ENCODE measurements around the gene ICAM3. TPM values are rescaled to one million over a fixed set of nuclear protein-coding genes. Genes with fewer than 3 reads are reported as not detected.
A peak's percentile ranks its signal among the peaks of the same experiment; 100 is the strongest.

The ICAM3 gene
- total RNA-seq, 1 donor from 2014 or later, result 116 TPM

DNA sequence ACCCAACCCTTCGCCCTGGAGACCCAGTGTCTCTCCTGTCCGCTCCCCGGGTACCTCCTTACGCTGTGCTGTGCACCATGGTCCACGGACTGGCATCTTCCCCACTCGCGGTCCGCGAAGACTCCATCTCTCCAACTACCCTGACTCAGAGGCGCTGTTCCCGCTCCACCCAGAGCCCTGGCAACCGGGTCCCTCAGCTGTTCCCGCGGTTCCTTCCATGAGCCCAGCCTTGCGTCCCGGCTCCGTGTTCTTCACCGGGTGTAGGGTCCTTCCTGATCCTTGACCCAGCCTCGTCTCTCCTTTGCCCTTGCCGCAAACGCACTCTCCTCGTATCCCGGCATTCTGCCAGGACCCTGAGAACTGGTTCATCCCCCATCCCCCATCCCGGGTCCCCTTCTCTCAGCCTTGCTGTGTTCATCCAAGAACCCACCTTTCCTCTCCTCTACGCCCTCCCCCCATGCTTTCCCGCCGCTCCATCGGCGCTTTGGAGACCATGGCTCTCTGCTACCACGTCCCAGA is 49.0 kb downstream of the ICAM3 start:
- intact Hi-C loops (cut with micrococcal nuclease), result loop anchor here (10.0 kb wide), 1 partner anchor 364 kb away; the partner anchor contains the start of gene ILF3
- Mint-ChIP-seq H3K36me3 (ENCODE audit: low read depth) (peaks cover 18% of the 10 kb centered on the region), H3K27me3 (ENCODE audit: low read depth) (peaks cover 52% of the 10 kb centered on the region), H3K9me3 (no peaks in the 10 kb centered on the region), H3K4me3 (ENCODE audit: low read depth) (peak overlapping the region; percentile 79), H3K4me1 (ENCODE audit: low read depth) (peaks cover 65% of the 10 kb centered on the region), H3K27ac (peak overlapping the region; percentile 68)
- DNase-seq (ENCODE audit: low spot score), result no peak

DNA sequence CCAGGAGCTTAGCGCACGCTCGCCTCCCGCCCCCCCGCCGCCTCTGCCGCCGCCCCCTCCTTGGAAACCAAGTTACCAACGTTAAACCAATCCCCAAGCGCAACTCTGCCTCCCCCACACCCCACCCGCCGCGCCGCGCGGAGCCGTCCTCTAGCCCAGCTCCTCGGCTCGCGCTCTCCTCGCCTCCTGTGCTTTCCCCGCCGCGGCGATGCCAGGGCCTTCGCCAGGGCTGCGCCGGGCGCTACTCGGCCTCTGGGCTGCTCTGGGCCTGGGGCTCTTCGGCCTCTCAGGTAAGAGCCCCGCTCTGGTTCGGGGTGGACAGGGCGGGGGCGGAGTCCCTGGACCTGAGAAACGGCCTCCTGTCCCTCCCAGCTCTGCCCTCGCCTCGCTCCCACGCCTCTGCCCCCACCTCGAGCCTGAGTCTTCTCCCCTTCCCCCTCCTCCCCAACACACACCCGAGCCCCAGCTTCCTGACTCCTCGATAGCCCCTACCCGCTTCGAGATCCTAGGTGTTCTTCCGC is 49.5 kb downstream of the ICAM3 start, which contains the start of gene ICAM5:
Gene ICAM5 (plus strand): TSS at position 117 of the 521 bp plus-strand sequence. CDS start 92 bp downstream, at position 209.
- H3K4me3 Mint-ChIP-seq (ENCODE audit: low read depth), result peak within 1 kb of the TSS; percentile 79
- intact Hi-C loops (cut with micrococcal nuclease), result loop anchor here (5.0 to 10.0 kb wide), 3 partner anchors 42 to 365 kb away; partner anchors contain the start of genes ILF3, RAVER1 and S1PR5
- H3K4me1 Mint-ChIP-seq (ENCODE audit: low read depth), result peaks cover 70% of the 10 kb centered on the region
- H3K27ac Mint-ChIP-seq, result peak within 1 kb of the TSS; percentile 68
- peaks cover 24% of the 10 kb centered on the region for H3K36me3 Mint-ChIP-seq (ENCODE audit: low read depth)
- H3K9me3 Mint-ChIP-seq, result no peaks in the 10 kb centered on the region
- peaks cover 50% of the 10 kb centered on the region for H3K27me3 Mint-ChIP-seq (ENCODE audit: low read depth)
- no peak for DNase-seq (ENCODE audit: low spot score)

DNA sequence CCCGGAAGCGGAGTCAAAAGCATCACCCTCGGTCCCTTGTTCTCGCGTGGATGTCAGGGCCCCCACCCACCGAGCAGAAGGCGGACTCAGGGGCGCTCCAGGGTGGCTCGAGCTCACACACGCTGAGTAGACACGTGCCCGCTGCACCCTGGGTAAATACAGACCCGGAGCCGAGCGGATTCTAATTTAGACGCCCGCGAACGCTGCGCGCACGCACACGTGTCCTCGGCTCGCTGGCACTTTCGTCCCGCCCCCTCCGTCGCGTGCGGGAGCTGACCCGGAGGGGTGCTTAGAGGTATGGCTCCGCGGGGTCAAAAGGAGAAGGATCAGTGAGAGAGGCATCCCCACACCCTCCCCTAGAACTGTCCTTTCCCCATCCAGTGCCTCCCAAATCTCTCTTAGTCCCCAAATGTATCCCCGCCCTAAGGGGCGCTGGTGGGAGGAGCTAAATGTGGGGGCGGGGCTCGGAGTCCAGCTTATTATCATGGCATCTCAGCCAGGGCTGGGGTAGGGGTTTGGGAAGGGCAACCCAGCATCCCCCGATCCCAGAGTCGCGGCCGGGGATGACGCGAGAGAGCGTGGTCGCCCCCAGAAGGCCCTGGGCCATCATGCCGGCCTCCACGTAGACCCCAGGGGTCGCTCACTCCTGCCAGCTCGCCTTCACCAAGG is 50.1 kb downstream of the ICAM3 start:
- Mint-ChIP-seq H3K9me3 (no peaks in the 10 kb centered on the region), H3K27me3 (ENCODE audit: low read depth) (peaks cover 44% of the 10 kb centered on the region), H3K27ac (peak overlapping the region; percentile 42), H3K4me1 (ENCODE audit: low read depth) (peaks cover 71% of the 10 kb centered on the region), H3K36me3 (ENCODE audit: low read depth) (peaks cover 30% of the 10 kb centered on the region), H3K4me3 (ENCODE audit: low read depth) (peak overlapping the region; percentile 79)
- intact Hi-C loops (cut with micrococcal nuclease), result loop anchor here (5.0 kb wide), 2 partner anchors 43 to 228 kb away; partner anchors contain the start of genes RAVER1 and S1PR5
- peak; percentile 73 for DNase-seq (ENCODE audit: low spot score)

DNA sequence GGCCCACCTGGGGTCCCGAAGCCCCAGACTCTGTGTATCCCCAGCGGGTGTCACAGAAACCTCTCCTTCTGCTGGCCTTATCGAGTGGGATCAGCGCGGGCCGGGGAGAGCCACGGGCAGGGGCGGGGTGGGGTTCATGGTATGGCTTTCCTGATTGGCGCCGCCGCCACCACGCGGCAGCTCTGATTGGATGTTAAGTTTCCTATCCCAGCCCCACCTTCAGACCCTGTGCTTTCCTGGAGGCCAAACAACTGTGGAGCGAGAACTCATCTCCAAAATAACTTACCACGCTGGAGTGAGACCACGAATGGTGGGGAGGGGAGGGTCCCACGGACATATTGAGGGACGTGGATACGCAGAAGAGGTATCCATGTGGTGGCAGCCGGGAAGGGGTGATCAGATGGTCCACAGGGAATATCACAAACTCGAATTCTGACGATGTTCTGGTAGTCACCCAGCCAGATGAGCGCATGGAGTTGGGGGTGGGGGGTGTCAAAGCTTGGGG is 50.7 kb downstream of the ICAM3 start:
- Mint-ChIP-seq H3K27me3 (ENCODE audit: low read depth) (peaks cover 40% of the 10 kb centered on the region), H3K4me1 (ENCODE audit: low read depth) (peaks cover 71% of the 10 kb centered on the region), H3K9me3 (no peaks in the 10 kb centered on the region), H3K4me3 (ENCODE audit: low read depth) (peak overlapping the region; percentile 79), H3K36me3 (ENCODE audit: low read depth) (peaks cover 35% of the 10 kb centered on the region), H3K27ac (peak overlapping the region; percentile 42)
- intact Hi-C loops (cut with micrococcal nuclease), result loop anchor here (5.0 kb wide), 2 partner anchors 44 to 229 kb away; partner anchors contain the start of genes RAVER1 and S1PR5
- peak; percentile 36 for DNase-seq (ENCODE audit: low spot score)

DNA sequence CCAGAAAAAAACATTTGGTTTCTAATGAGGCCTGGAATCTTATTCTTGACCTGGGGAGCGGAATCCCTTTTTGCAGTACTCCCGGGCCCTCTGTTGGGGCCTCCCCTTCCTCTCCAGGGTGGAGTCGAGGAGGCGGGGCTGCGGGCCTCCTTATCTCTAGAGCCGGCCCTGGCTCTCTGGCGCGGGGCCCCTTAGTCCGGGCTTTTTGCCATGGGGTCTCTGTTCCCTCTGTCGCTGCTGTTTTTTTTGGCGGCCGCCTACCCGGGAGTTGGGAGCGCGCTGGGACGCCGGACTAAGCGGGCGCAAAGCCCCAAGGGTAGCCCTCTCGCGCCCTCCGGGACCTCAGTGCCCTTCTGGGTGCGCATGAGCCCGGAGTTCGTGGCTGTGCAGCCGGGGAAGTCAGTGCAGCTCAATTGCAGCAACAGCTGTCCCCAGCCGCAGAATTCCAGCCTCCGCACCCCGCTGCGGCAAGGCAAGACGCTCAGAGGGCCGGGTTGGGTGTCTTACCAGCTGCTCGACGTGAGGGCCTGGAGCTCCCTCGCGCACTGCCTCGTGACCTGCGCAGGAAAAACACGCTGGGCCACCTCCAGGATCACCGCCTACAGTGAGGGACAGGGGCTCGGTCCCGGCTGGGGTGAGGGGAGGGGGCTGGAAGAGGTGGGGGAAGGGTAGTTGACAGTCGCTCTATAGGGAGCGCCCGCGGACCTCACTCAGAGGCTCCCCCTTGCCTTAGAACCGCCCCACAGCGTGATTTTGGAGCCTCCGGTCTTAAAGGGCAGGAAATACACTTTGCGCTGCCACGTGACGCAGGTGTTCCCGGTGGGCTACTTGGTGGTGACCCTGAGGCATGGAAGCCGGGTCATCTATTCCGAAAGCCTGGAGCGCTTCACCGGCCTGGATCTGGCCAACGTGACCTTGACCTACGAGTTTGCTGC is 52.4 kb downstream of the ICAM3 start, which contains the start of gene ICAM4:
Gene ICAM4 (plus strand): TSS at position 153 of the 935 bp plus-strand sequence. CDS start 58 bp downstream, at position 211.
- DNase-seq (ENCODE audit: low spot score), result peak; percentile 56
- Mint-ChIP-seq H3K4me1 (ENCODE audit: low read depth) (peaks cover 59% of the 10 kb centered on the region), H3K9me3 (no peaks in the 10 kb centered on the region), H3K27ac (peak within 1 kb of the TSS; percentile 7), H3K36me3 (ENCODE audit: low read depth) (peaks cover 39% of the 10 kb centered on the region), H3K27me3 (ENCODE audit: low read depth) (peaks cover 26% of the 10 kb centered on the region), H3K4me3 (ENCODE audit: low read depth) (peak within 1 kb of the TSS; percentile 56)
- intact Hi-C loops (cut with micrococcal nuclease), result loop anchor here (1.0 to 5.0 kb wide), 4 partner anchors 8 to 230 kb away; partner anchors contain the start of genes ICAM1, RAVER1 and S1PR5

DNA sequence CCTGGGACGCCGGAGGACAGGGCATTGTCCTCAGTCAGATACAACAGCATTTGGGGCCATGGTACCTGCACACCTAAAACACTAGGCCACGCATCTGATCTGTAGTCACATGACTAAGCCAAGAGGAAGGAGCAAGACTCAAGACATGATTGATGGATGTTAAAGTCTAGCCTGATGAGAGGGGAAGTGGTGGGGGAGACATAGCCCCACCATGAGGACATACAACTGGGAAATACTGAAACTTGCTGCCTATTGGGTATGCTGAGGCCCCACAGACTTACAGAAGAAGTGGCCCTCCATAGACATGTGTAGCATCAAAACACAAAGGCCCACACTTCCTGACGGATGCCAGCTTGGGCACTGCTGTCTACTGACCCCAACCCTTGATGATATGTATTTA is 54.0 kb downstream of the ICAM3 start:
- no peak for DNase-seq (ENCODE audit: low spot score)
- intact Hi-C loops (cut with micrococcal nuclease), result loop anchor here (5.0 kb wide), 2 partner anchors 47 to 232 kb away; partner anchors contain the start of genes RAVER1 and S1PR5
- H3K4me3 Mint-ChIP-seq (ENCODE audit: low read depth), result no peak overlapping the region
- peaks cover 12% of the 10 kb centered on the region for H3K27me3 Mint-ChIP-seq (ENCODE audit: low read depth)
- peaks cover 50% of the 10 kb centered on the region for H3K36me3 Mint-ChIP-seq (ENCODE audit: low read depth)
- peaks cover 44% of the 10 kb centered on the region for H3K4me1 Mint-ChIP-seq (ENCODE audit: low read depth)
- peak overlapping the region; percentile 4 for H3K27ac Mint-ChIP-seq
- H3K9me3 Mint-ChIP-seq, result no peaks in the 10 kb centered on the region

DNA sequence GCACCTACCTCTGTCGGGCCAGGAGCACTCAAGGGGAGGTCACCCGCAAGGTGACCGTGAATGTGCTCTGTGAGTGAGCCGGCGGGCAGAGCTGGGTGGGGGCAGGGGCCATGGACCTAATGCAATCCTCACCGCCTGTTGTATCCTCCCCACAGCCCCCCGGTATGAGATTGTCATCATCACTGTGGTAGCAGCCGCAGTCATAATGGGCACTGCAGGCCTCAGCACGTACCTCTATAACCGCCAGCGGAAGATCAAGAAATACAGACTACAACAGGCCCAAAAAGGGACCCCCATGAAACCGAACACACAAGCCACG is 54.5 kb downstream of the ICAM3 start:
- Mint-ChIP-seq H3K9me3 (no peaks in the 10 kb centered on the region), H3K4me3 (ENCODE audit: low read depth) (no peak overlapping the region), H3K4me1 (ENCODE audit: low read depth) (peaks cover 42% of the 10 kb centered on the region), H3K36me3 (ENCODE audit: low read depth) (peaks cover 55% of the 10 kb centered on the region), H3K27me3 (ENCODE audit: low read depth) (peaks cover 7% of the 10 kb centered on the region), H3K27ac (no peak overlapping the region)
- intact Hi-C loops (cut with micrococcal nuclease), result loop anchor here (5.0 kb wide), 2 partner anchors 47 to 232 kb away; partner anchors contain the start of genes RAVER1 and S1PR5
- DNase-seq (ENCODE audit: low spot score), result no peak

DNA sequence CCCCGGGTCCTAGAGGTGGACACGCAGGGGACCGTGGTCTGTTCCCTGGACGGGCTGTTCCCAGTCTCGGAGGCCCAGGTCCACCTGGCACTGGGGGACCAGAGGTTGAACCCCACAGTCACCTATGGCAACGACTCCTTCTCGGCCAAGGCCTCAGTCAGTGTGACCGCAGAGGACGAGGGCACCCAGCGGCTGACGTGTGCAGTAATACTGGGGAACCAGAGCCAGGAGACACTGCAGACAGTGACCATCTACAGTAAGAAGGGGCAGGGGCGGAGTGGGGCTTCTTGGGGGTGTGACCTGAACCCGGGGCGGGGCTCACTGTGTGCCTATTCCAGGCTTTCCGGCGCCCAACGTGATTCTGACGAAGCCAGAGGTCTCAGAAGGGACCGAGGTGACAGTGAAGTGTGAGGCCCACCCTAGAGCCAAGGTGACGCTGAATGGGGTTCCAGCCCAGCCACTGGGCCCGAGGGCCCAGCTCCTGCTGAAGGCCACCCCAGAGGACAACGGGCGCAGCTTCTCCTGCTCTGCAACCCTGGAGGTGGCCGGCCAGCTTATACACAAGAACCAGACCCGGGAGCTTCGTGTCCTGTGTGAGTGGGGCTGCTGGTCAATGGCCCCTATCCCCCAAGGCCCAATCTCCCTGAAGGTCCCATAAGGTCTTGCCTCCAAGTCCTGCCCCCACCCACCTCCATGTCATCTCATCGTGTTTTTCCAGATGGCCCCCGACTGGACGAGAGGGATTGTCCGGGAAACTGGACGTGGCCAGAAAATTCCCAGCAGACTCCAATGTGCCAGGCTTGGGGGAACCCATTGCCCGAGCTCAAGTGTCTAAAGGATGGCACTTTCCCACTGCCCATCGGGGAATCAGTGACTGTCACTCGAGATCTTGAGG is 55.1 kb downstream of the ICAM3 start:
- peaks cover 7% of the 10 kb centered on the region for H3K27me3 Mint-ChIP-seq (ENCODE audit: low read depth)
- intact Hi-C loops (cut with micrococcal nuclease), result no loop called here
- H3K4me3 Mint-ChIP-seq (ENCODE audit: low read depth), result no peak overlapping the region
- H3K27ac Mint-ChIP-seq, result peak overlapping the region; percentile 16
- no peak for DNase-seq (ENCODE audit: low spot score)
- H3K36me3 Mint-ChIP-seq (ENCODE audit: low read depth), result peaks cover 60% of the 10 kb centered on the region
- H3K4me1 Mint-ChIP-seq (ENCODE audit: low read depth), result peaks cover 44% of the 10 kb centered on the region
- H3K9me3 Mint-ChIP-seq, result no peaks in the 10 kb centered on the region

Other genes starting within 250 kb of the ICAM3 start
- 7.7 and 8.0 TPM in 2 replicates for gene ANGPTL6, start 236.9 kb downstream of the ICAM3 start, total RNA-seq
- 160 and 162 TPM in 2 replicates for gene PPAN, start 233.3 kb downstream of the ICAM3 start, total RNA-seq
- gene P2RY11, start 227.9 kb downstream of the ICAM3 start, total RNA-seq, result 41.8 and 46.5 TPM in 2 replicates
- 303 and 306 TPM in 2 replicates for gene EIF3G, start 219.7 kb downstream of the ICAM3 start, total RNA-seq
- 367 and 370 TPM in 2 replicates for gene DNMT1, start 144.7 kb downstream of the ICAM3 start, total RNA-seq
- gene S1PR2, start 108.3 kb downstream of the ICAM3 start, total RNA-seq, result 10.1 and 10.8 TPM in 2 replicates
- 133 and 135 TPM in 2 replicates for gene MRPL4, start 87.4 kb downstream of the ICAM3 start, total RNA-seq
- 75.3 and 75.7 TPM in 2 replicates for gene ICAM1, start 68.5 kb downstream of the ICAM3 start, total RNA-seq
- 1.4 and 1.6 TPM in 2 replicates for gene ICAM4, start 52.7 kb downstream of the ICAM3 start, total RNA-seq
- gene ICAM5, start 49.7 kb downstream of the ICAM3 start, total RNA-seq, result 2.6 and 3.5 TPM in 2 replicates
- 3.2 and 3.5 TPM in 2 replicates for gene ZGLP1, start 29.8 kb downstream of the ICAM3 start, total RNA-seq
- 16.8 and 18.0 TPM in 2 replicates for gene FDX2, start 23.6 kb downstream of the ICAM3 start, total RNA-seq
- gene RAVER1, start 6.1 kb downstream of the ICAM3 start, total RNA-seq, result 90.3 and 91.1 TPM in 2 replicates
- 250 TPM in 2 replicates for gene TYK2, start 40.9 kb upstream of the ICAM3 start, total RNA-seq
- gene CDC37, start 63.9 kb upstream of the ICAM3 start, total RNA-seq, result 285 and 300 TPM in 2 replicates
- gene PDE4A, start 80.9 kb upstream of the ICAM3 start, total RNA-seq, result 105 TPM in 2 replicates
- 75.2 and 76.1 TPM in 2 replicates for gene KEAP1, start 163.7 kb upstream of the ICAM3 start, total RNA-seq
- 0.23 TPM in 1 of 2 replicates, not detected in the other for gene S1PR5, start 177.8 kb upstream of the ICAM3 start, total RNA-seq
- gene ATG4D, start 204.3 kb upstream of the ICAM3 start, total RNA-seq, result 34.1 and 37.2 TPM in 2 replicates
- gene KRI1, start 226.4 kb upstream of the ICAM3 start, total RNA-seq, result 66.7 and 69.5 TPM in 2 replicates
- 45.9 and 46.9 TPM in 2 replicates for gene CDKN2D, start 229.4 kb upstream of the ICAM3 start, total RNA-seq
- gene AP1M2, start 247.7 kb upstream of the ICAM3 start, total RNA-seq, result not detected in 2 replicates

All from activated T-helper 2 cell treated with anti-CD3 and anti-CD28 coated beads, Interferon-gamma antibody, Interleukin-2, Interleukin-4, amounts not matched to agents 10 μg/mL and 5 μg/mL and 100 μg/mL, durations not matched to agents 14 hours and 24 hours and 36 hours (primary cell).